Hepatocyte (in vitro differentiated cells): ENCODE measurements around the gene KLHL18.
"Not testable (repeated sequence)": the region's sequence is repeated elsewhere in the genome, so short reads cannot be mapped to it uniquely, and the experiment has no call there.

Experiments used
- EZH2 ChIP-seq: fragments of 200-600 bp; sonication (generic); IDR thresholded peaks from 2 replicates; pipeline ENCODE4 v1.6.1; 2016; ENCODE audit warnings: antibody characterized with exemption, mild to moderate bottlenecking, borderline replicate concordance
- EZH2phosphoT487 ChIP-seq: fragments of 200-600 bp; sonication (generic); IDR thresholded peaks from one replicate; pipeline ENCODE4 v1.6.1; 2018; ENCODE audit warnings: antibody characterized with exemption, mild to moderate bottlenecking, low read depth, moderate library complexity; ENCODE audit not compliant: unreplicated experiment, severe bottlenecking
- TF ChIP-seq, protein P1 (sequence below): fragments of 200-600 bp; sonication (generic); IDR thresholded peaks from 2 replicates; pipeline ENCODE4 v1.5.1; 2016; ENCODE audit warnings: antibody characterized with exemption, mild to moderate bottlenecking; ENCODE audit not compliant: poor library complexity

DNA sequence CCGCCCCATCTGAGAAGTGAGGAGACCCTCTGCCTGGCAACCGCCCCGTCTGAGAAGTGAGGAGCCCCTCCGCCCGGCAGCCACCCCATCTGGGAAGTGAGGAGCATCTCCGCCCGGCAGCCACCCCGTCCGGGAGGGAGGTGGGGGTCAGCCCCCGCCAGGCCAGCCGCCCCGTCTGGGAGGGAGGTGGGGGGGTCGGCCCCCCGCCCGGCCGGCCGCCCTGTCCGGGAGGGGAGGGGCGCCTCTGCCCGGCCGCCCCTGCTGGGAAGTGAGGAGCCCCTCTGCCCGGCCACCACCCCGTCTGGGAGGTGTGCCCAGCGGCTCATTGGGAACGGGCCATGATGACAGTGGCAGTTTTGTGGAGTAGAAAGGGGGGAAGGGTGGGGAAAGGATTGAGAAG lies 26.4 kb upstream of the KLHL18 start:
- TF ChIP-seq, protein P1, sequence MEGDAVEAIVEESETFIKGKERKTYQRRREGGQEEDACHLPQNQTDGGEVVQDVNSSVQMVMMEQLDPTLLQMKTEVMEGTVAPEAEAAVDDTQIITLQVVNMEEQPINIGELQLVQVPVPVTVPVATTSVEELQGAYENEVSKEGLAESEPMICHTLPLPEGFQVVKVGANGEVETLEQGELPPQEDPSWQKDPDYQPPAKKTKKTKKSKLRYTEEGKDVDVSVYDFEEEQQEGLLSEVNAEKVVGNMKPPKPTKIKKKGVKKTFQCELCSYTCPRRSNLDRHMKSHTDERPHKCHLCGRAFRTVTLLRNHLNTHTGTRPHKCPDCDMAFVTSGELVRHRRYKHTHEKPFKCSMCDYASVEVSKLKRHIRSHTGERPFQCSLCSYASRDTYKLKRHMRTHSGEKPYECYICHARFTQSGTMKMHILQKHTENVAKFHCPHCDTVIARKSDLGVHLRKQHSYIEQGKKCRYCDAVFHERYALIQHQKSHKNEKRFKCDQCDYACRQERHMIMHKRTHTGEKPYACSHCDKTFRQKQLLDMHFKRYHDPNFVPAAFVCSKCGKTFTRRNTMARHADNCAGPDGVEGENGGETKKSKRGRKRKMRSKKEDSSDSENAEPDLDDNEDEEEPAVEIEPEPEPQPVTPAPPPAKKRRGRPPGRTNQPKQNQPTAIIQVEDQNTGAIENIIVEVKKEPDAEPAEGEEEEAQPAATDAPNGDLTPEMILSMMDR, result not testable (repeated sequence)
- TF ChIP-seq EZH2phosphoT487, EZH2: not testable (repeated sequence)
